Measurements from ENCODE around the gene AIFM3.

AIFM3 gene

DNA sequence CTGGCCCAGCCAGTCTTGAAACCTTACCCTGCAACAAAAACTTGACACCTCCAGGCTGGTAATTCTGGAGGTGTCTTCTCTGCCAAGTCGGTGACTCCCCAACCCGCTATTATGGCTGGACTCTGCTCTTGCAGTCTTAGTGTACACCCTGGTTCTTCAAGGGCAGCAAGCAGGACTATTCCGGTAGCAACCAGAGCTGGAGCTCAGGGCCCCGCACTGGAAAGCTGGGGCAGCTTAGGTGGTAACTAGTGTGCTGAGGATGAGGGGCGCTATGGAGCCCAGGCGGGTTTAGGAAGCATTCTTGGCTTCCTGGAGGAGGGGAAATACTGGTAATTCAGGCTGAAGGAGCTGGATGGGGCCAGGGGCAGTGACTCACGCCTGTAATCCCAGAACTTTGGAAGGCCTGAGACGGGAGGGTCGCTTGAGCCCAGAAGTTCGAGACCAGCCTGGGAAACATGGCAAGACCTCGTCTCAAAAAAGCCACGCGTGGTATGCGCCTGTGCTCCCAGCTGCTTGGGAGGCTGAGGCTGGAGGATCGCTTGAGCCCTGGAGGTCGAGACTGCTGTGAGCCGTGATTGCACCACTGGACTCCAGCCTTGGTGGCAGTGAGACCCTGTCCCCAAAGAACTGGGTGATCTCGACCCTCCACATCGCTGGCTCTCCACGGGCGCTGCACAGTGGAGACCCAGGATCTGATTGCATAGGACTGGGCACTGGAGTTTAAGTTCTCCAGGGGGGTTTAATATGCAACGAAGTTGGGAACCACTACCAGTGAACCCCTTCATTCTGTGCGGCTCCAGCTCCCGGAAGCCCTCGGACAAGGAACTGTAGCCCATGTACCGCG, 10.6 kb upstream of the AIFM3 start:
- DNase-seq: peak in 2 of 10 donors; percentile 46 to 68
- intact Hi-C loops (cut with DNase I): loop anchor here (5.0 kb wide), 1 partner anchor 39 kb away; the partner anchor contains the start of gene CRKL

DNA sequence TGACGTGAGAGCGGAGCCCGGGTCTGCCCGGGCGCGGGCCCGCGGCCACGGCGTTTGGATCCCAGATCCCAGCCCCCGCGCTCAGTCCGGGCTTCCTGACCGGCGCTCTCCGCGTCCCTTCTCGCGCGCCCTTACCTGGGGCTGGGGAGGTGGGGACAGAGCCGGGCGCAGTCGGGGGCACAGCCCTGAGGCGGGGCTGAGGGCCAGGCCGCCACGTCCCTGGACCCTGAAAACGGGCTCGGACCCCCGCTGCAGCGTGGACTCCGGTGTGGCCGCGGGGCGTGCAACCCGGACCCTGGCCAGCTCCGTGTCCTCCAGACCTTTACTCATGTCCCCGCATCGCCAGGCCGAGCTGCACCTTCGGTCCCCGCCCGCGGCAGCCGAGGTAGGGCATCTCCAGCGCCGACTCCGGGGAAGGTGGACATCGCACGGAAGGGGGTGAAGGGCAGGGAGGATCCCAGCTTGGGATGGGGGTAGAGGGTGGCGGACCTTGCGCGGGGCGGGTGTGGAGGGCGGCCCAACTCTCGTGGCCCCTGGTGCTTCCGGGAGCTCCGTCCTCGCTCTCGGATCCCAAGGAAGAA, 9.9 kb upstream of the AIFM3 start:
- intact Hi-C loops (cut with DNase I): loop anchor here (5.0 kb wide), 1 partner anchor 40 kb away; the partner anchor contains the start of gene CRKL
- DNase-seq: peak in 4 of 10 donors; percentile 34 to 84 (median 58)

DNA sequence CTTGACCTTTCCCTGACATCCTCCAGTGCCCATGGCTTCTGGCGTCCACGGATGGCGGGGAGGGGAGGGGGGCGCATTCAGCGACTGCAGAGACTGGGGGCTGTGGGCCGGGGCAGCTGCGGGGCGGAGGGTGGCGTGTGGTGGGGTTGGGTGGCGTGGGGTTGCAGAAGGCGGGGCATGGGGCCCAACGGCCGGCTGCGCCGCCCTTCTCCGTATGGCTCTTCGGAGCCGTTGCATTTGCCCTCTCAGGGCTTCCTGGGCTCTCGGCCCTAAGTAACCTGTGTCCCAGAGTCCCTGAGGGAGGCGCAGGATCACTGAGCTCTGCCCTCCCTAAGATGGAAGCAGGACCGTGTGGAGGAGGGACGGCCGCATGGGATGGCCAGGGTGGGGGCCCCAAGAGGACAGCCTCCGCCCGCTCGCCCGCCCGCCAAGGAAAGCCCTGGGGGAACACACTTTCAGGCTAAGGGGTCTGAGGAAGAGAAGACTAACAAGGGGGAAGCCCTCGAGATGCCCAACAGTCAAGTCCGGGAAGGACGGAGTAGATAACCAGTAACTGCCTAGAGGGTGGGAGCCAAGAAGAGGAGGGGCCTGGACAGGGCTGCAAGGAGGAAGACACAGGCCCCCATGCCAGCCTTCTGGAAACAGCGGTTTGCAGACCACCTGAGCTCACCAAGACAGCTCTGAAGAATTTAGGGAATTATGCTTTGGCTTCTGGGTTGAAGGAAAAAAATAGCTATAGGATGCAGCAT, 9.2 kb upstream of the AIFM3 start:
- DNase-seq: peak in 1 of 10 donors; percentile 85
- intact Hi-C loops (cut with DNase I): loop anchor here (5.0 kb wide), 1 partner anchor 41 kb away; the partner anchor contains the start of gene CRKL

DNA sequence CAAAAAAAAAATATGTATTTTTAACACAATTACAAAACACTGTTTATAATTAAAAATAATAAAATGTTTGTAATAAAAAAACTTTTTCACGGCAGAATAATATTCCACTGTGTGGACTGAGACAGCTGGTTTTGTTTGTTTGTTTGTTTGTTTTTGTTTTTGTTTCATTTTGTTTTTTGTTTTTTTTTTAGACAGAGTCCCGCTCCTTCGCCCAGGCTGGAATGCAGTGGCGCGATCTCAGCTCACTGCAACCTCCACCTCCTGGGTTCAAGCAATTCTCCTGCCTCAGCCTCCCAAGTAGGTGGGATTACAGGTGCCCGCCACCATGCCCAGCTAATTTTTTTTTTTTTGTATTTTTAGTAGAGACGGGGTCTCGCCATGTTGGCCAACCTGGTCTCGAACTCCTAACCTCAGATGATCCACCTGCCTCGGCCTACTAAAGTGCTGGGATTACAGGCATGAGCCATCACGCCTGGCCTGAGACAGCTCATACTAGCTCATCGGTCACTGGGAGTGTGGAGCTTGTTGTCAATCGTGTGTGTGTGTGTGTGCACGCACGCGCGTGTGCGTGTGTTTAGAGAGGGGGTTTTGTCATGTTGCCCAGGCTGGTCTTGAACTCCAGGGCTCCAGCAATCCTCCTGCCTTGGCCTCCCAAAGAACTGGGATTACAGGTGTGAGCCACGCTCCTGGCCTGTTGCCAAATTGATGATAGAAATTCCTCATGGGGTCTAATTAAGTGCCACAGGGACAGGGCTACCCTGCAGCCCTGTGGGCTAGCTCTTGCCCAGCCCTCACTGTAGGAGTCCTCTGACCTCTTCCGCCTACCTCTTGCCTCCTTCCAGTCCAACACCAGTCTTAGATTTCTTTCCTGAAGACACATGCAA, 7.2 kb upstream of the AIFM3 start:
- intact Hi-C loops (cut with DNase I): loop anchor here (5.0 kb wide), 1 partner anchor 43 kb away; the partner anchor contains the start of gene CRKL
- peak in 3 of 10 donors; percentile 2 to 27 (median 11) for DNase-seq

DNA sequence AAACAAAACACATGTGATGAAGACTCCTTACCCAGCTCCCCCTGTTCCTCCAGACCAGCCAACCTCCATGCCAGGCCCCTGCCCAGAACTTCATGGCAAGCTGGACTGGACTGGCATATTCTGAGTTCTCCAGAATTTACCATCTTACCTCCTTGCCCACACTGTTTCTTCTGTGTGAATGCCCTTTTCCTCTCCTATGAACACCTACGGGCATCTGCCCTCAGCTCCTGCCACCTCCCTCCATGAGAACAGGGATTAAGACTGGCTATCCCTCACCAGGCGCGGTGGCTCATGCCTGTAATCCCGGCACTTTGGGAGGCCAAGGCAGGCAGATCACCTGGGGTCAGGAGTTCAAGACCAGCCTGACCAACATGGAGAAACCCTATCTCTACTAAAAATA, 6.4 kb upstream of the AIFM3 start:
- DNase-seq: peak in 2 of 10 donors; percentile 16 to 34
- intact Hi-C loops (cut with DNase I): no loop called here

DNA sequence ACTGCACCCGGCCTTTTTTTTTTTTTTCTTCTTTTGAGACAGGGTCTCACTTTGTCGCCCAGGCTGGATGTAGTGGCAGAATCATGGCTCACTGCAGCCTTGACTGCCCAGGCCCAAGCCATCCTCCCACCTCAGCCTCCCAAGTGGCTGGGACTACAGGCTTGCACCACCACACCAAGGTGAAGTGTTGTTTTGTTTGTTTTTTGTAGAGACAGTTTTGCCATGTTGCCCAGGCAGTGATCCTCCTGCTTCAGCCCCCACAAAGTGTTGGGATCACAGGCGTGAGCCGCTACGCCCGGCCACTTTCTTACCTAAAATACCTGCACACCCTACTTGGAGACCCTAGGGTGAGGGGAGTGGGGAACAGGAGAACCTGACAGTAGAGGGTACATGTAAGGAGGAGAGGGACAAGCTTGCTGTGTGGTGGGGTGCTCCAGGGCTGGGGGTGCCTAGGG, 4.5 kb upstream of the AIFM3 start:
- peak in 5 of 10 donors; percentile 1 to 64 (median 17) for DNase-seq
- intact Hi-C loops (cut with DNase I): no loop called here

DNA sequence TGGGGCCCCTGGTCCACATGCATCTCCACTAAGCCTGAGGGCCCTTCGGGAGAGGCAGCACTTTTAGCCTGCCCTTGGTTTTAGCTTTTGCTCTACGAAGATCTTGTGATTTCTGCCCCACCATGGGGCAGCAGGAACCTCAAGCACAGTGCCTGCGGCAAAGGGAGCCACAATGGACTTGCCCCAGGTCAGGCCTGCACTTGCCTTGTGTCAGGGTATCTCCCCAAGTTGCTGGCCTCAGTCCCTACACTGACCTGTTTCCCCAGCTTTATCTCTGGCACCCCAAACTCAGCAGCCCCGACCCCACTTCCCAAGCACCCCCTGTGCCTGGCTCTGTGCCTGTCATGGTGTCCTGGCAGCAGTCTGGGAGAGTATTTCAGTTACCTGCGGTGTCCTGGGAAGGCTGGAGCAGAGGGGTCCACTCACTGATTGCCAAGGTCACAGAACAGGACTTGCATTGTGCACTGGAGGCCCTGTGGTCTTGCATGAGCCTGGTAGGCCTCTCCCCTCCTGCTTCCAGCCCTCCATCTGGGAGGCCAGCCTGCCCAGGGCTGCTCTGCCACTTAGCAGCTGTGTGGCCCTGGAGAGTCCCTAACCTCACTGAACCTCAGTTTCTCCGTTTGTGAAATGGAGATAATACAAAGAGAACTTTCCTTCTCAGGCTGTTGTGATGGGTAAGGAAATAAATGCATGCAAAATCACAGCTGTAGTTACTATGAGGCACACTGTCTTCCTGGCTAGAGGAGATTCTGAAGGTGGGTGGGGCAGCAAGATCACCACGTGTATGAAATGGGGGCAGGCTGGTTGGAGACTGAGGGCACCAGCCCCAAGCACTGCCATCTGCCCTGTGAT, 3.6 kb upstream of the AIFM3 start:
- DNase-seq: peak in 4 of 10 donors; percentile 2 to 81 (median 48)
- intact Hi-C loops (cut with DNase I): no loop called here

DNA sequence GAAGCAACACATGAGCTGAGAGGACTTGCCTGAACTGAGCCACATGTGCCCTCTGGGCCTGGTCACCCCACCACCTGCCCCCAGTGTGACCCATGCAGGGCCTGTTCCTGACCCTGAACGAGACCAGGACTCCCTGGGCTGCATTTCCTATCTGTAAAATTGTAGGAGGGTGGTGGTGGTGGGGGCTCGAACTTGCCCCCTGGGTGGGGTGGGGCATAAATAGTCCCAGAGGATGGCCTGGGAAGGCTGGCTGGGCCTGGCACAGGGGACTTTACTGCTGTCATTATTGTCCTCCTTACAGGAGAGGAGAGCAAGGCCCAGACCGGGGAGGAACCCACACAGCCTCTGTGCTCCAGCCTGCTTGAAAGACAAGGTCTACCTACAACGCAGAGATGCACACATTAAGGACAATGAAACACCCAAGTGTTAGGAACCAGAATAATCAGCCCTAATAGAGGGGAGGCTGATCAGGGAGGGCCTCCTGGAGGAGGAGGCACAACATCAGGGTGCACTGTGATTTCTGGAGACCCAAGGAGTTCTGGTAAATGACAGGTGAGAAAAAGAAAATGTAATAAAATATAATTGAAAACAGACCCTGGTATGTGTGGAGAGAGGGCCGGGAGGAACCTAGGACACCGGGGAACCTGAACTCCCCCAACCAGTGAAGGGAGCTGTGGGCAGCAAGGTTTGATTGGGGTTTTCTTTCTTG, 2.8 kb upstream of the AIFM3 start:
- DNase-seq: peak in 2 of 10 donors; percentile 26 to 39
- intact Hi-C loops (cut with DNase I): no loop called here

DNA sequence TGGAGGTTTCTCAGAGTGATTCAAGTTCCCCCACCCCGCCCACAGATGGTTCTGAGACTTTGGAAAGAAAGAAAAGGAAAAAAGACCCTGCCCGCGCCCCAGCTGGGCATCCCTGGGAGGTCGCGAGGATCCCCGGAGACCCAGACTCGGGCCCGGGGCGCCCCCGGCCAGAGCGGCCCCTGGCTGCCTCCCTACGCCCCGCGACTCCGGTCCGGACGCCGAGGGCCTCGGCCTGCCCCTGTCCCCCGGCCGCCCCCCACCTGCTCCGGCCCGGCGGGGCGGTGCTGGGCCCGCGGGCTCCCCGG, 2.3 kb upstream of the AIFM3 start:
- peak in 1 of 10 donors; percentile 61 for DNase-seq

DNA sequence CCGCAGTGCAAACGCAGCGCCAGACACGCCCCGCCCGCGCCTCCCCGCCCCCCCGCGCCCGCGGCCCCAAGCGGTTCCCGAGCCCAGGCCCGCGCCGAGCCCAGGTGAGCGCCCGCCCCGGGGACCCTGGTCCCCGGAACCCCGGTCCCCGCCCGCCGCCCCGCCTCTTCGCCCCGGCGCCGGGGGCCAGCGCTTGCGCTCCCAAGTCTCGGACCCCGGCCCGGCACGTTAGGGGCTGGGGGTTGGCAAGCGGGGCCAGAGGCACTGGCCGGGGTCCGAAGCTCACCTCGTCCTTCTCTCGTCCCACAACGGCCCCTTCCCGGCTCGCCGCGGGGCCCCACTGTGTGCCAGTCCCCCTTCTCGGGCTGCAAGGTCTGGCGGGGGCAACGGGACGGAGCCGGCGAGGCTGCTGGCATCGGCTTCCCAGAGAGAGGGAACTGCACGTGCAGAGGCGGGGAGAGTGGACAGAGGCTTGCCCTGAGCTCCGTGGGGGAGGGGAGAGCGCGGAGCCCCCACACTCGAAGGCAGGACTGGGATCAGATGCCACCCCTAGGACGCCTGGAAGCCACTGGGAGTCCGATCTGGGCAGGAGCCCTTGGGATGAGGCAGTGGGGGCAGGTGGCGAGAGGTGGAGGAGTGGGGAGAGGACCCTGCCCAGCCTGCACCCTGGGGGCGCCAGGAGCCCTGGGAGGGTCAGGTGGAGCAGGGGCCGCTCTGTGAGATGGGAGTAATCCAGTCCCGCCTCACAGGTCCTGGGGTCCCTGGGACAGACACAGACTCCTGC, 1.8 kb upstream of the AIFM3 start:
- intact Hi-C loops (cut with DNase I): no loop called here
- DNase-seq: peak in 3 of 10 donors; percentile 75 to 80 (median 75)

More for the DNA sequence above, 2.3 kb upstream of the AIFM3 start:
- intact Hi-C loops (cut with DNase I): no loop called here

DNA sequence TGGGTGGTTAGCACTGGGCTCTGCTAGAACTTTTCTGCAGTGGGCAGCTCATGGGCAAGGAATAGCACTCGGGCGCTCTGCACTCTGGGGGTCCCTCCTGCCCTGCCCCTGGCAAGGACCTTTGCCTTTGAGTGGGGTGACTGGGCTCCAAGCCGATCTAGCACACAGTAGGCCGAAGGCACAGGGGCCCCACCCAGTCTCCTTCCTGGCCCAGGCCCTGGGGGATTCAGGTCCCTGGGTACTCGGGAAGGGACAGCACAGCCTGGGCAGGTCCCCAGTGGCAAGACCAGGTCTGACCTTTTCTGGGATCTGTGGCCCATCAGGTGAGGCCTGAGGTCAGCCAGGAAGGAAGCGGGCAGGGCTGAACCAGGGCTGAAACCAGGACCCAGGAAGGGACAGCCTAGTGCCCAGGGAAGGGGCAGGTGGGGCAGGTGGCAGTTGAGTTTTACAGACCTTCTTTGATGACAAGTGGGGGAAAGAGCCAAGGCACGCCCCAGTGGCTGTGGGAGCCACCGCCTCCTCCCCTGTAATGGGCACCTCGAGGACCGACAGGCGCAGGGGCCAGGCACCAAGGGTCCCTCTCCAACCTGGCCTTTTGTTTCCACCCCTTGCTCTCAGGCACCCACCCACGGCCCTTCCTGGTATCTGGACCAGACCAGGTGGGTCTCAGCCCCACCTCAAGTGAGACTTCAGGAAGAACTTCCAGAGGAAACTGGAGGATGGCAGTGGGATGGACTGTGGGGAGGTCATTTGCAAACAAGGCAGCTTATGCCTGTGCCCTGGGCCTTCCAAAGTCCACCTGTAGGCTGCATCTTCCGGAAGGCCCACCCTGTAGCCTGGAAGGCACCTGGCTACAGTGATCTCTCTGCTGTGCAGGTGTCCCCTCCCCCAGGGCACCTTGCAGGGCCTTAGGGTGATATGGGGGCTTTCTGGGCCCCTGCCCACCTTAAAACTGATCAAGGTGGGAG, 883 bp upstream of the AIFM3 start:
- peak in 2 of 10 donors; percentile 75 to 82 for DNase-seq
- intact Hi-C loops (cut with DNase I): no loop called here

DNA sequence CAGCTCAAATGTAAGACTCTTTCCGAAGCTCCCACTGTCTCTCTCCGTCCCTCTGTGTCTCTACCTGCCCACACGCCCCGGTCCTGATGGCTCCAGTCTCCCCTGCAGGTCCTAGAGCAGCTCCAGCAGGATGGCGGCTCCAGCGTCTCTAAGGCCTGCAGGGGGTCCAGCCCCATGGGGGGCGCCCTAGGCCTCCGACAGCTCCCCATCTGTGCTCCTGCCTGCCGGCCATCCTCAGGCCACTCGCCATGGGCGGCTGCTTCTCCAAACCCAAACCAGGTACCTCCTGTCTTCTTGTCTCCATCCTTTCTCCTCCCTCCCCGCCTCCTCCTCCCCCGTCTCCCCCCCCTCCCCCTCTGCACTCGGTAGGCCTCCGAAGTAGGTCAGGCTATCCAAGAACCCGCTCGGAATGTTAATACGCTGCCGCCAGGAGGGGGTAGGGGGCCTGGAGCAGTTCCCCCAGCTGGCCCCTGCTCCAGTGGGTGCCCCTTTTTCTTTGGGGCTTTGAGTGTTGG, 699 bp downstream of the AIFM3 start:
- intact Hi-C loops (cut with DNase I): no loop called here
- DNase-seq: peak in 2 of 10 donors; percentile 75 to 76

DNA sequence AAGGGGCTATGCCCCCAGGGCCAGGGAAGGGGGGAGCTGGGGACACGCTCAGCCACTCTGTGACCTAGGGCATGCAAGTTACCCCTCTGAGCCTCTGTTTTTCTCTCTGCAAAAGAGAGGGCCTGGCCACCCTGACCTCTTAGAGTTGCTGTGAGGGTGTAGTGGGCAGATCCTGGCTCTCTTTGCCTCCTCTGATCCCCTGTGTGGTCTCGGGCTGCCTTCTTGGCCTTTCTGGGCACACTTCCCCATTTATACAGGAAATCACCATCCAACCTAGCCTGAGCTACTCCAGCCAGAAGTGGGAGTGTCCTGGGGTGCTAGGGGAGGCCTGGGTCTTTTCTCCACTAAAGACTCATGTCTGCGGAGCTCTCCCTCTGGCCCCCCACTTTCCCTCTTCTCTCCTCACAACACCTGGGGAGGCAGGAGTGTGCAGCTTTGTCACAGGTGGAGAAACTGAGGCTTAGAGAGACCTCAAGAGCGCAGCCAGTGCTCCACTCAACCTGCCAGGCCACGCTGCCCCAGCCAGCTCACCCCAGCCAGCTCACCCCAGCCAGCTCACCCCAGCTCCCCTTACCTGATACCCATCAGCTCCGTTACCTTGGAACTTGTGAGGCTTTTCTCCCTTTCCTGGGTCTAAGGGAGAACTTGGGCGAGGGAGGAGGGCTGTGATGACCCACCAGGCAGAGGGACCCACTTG, 1.4 kb downstream of the AIFM3 start:
- intact Hi-C loops (cut with DNase I): no loop called here

DNA sequence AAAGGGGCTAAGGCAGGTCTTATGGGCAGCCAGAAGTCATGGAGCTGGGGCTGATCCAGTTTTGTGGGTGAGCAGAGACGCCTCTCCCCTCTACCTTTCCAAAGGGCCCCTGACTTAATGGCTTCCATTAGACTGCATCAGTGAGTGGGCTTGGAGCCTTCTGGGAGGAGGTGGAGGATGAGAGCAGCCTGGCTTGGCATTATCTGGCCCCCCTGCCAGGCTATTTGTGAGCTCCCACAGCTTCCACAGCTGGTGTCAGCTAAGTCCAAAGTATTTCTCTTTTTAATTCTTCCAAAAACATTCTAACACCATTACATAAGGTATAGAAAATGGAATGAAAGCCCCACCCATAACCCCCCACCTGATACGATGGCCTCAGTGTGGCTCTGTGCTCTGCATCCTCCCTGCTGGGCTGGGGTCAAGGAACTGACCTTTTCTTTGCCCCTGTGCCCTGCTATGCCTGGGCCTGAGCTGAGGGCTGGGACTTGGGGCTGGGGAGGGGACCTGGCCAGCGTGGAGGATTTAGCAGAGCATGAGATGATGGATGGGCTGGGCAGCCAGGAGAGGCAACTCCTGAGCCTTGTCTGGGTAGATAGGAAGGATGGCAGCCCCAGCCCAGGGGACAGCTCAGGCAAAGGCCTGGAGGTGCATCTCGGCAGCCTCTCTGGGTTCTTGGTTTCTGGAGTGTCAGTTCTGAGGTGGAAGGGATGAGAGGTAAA, 4.0 kb downstream of the AIFM3 start:
- intact Hi-C loops (cut with DNase I): no loop called here
- DNase-seq: no peak

More for the DNA sequence above, 1.4 kb downstream of the AIFM3 start:
- peak in 1 of 10 donors; percentile 78 for DNase-seq

All from posterior cingulate gyrus (tissue), 11 donors.